SIG-M5 treated with dmso at 0.1 percent for 504 hours (cell line): ENCODE results near the gene ORMDL3.

Experiments used
- DNase-seq: peaks from one replicate; lab custom pipeline; 2025; ENCODE audit not compliant: unreplicated experiment; lab: John Stamatoyannopoulos, UW

The ORMDL3 gene, protein sequence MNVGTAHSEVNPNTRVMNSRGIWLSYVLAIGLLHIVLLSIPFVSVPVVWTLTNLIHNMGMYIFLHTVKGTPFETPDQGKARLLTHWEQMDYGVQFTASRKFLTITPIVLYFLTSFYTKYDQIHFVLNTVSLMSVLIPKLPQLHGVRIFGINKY

DNA sequence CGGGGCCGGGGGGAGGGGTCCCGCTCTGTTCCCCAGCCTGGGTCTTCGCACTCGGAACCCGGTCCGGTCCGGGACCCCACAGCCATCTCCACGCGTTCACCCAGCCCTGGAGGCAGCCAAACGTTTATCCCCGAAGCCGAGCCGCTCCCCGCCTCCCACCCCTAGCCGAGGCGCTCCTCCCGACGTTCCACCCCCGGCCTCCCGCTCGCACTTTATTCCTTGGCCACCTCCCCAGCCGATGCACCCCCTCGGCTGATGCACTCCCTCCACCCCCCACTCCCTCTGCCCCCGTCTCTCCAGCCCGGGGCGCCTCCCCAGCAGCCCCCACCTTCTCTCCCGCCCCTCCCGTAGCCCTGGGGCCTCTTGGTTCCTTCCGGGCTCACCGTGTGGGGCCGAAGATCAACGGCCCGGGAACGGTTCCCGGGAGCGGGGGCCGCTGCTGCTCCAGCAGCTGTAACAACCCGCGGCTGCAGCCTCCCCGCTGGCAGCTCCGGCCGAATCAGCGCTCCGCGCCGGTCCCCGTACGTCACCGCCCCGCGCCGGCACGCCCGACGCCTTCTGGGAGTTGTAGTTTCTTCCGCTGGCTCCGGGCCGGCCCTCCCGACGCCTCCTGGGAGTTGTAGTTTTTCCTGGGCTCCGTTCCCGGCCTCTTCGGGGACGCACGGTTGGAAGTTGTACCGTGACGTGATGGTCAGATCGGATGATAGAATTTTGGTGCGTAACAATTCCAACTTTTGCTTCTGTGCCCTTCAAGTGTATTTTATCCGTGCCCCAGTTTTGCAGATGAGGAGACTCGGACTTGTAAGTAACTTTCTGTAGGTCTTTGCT, at the start of gene ORMDL3, which contains the start of gene LRRC3C:
Gene ORMDL3, minus strand, starts transcription at position 501 of the 828 bp plus-strand sequence. CDS start 3,398 bp downstream, outside the sequence.
Gene LRRC3C, plus strand, starts transcription at position 632 of the 828 bp plus-strand sequence. CDS start 13,792 bp downstream, outside the sequence.
- peak; percentile 92 for DNase-seq

DNA sequence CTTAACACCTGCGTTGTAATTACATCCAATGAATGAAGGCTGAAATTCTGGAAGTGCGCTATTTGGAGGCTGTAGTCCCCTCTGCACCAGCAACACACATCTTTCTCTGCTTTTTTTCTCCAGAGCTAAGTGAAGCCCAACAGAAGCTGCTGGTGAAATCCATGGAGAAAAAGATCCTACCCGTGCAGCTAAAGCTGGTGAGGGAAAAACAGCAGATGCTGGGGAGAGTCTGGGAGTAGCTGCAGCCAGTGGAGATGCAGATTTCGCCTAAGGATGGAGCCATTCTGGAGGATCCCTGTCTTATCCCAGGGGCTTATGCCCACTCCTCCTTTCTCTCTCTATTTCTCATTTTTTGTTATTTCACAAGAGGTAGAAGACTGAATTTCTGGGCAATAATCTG, 48.4 kb upstream of the ORMDL3 start:
- no peak for DNase-seq

DNA sequence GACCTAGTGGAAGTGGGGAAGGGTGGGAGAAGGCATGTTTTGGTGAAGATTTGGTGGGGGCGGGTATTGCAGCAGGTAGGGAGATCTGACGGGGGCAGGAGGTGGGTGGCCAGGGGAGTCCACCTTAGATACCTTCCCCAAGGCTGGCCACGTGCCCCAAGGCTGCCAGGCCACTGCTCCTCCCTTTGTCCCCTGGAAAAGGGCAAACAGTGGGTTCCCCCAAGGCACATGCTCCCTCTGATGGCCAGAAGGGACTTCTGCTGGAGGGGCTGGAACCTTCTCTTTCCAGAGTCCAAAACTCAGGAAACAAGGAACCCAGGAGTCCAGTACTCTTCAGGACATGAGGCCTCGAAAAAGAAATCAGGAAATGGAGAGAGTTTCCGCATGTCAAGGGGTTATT, 47.0 kb upstream of the ORMDL3 start:
- DNase-seq: no peak

DNA sequence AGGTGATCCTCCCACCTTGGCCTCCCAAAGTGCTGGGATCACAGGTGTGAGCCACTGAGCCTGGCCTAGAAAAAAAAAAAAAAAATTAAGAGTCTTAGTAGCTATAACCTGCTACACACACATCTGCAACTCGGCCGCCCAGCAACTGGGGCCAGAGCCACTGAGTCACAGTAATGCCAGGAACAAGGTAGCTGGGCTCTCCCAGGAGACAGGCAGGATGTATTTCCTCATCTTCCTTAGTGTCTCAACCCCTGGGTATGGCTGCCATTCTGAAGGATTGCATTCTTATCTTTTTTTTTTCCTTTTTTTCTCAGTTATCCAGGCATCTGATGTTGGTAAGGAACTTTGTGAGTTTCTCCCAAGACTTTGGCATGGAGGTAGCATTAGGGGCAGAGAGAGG, 46.1 kb upstream of the ORMDL3 start:
- no peak for DNase-seq

DNA sequence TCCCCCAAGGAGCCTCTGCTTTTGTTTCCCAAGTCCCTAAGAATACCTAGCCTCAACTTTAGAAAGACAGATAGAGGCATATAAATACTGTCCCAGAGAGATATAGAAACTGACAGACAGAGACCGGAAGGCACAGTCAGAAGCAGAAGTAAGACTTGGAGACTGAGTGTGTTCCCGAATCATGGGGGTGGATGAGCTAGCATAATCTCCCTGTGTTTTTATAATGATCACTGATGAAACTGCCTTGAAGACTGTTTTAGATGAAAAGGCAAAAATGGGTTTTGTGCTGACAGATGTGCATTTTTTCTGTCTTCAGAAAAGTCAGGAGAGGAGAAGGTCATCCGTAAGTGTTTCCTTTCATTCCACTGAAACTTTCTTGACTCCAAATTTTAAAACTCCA, 44.9 kb upstream of the ORMDL3 start:
- DNase-seq: peak; percentile 67

DNA sequence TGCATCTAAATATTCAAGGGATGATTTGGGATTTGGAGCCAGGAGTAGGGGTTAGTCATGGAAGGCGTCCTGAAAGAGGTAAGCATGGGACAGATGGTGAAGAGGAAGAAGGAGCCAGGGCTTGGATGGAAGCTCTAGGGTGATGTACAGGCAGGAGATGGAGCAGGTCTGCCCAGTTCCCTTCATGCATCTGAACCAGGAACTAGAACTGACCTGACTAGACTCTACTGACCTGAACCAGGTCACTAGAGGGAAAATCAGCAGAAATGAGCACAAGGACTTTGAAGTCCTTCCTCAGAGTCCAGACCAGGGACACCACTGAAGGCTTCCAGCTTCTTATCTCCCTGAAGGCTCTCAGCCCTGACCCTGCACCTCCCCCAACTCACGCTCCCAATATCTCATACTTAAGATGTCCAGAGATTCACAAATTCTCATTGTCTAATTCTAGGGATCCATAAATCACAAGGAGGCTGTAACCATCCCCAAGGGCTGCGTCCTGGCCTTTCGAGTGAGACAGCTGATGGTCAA, 43.7 kb upstream of the ORMDL3 start:
- DNase-seq: no peak

DNA sequence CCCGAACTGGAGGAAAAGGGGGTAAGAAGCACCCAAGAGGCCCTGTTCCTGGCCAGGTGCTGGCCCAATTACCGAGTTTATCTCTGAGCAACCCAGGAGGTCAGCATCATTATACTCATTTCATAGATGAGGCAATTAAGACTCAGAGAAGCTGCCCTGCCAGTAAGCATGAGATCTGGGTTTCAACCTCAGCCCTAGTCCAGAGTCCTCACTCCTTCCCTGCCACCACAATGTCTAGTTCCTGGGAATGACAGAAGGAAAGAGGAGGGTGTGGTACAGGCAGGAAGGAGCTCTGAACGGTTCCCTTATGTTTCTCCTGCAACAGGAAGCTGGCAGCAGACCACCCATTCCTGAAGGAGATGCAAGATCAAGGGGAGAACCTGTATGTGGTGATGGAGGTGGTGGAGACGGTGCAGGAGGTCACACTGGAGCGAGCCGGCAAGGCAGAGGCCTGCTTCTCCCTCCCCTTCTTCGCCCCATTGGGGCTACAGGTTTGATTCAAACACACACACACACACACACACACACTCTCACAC, 42.8 kb upstream of the ORMDL3 start:
- no peak for DNase-seq

DNA sequence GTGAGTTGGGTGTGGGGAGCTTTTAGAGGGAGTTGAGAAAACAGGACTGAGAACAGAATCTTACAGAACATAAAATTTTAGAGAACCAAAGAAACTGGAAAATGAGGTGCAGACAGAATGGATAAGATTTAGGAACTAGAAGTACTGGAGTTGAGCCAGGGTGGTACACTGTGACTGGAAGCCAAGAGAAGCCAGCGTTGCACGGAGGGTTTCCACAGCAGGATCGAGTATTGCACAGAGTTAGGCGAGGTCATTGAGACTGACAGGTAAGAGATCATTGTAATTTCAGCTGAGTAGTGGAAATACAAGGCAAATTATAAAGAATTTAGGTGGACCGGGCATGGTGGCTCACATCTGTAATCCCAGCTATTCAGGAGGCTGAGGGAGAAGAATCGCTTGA, 42.0 kb upstream of the ORMDL3 start:
- no peak for DNase-seq

DNA sequence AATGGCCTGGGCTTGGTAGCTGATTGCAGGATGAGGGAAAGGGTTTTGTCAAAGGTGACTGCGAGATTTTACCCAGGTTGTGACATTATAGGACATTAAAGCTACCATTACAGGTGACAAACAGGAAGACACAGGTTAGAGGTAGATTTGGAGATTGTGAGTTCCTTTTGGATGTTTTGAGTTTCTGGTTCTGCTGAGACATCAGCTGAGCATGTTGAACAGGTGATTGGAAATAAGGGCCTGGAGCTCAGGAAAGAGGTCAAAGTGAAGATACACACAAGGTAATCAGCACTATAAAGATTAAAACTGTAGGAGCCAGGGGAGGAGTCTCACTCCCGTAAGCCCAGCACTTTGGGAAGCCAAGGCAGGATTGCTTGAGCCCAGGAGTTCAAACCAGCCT, 41.4 kb upstream of the ORMDL3 start:
- no peak for DNase-seq

DNA sequence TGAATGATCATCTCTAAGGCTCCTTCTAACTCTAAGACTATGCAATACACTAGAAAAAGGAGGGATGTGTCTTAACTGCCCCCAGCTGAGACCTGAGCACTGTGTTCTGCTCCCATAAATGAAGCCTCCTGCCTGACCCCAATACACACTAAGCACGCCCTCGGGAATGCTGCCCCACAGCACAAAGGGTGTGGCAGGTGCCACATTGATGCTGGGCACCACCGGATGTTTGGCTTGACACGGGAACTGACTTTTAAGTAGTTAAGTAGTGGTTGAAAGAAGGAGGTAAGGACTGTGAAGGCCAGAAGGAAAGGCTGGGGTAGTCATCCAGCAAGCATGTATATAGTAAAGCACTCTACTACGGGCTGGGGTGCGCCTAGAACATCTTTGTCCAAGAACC, 39.4 kb upstream of the ORMDL3 start:
- no peak for DNase-seq

DNA sequence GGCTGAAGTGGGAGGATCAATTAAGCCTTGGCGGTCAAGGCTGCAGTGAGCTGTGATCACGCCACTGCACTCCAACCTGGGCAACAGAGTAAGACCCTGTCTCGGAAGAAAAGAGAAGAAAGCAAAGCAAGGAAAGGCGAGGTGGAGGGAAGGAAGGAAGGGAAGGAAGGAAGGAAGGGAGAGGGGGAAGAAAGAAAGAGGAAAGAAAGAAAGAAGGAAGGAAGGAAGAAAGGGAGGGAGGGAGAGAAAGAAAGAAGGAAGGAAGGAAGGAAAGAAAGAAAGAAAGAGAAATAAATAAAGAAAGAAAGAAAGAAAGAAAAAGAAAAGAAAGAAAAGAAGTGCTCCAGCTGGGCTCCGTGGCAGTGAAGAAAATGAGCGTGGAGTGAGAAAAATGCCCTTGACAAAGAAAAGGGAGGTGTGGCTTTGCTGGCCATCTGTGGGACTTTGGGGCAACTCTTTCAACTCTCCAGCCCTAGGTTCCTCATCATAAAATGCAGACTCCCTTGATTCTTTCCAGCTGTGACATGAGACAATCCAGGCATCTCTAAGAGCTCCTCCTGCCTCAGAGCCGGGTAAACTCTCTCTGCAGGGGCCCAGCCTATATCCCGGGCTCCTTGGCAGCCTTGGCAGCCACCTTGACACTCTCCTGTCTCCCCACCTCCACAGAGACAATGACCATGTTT, 37.8 kb upstream of the ORMDL3 start:
- DNase-seq: no peak

DNA sequence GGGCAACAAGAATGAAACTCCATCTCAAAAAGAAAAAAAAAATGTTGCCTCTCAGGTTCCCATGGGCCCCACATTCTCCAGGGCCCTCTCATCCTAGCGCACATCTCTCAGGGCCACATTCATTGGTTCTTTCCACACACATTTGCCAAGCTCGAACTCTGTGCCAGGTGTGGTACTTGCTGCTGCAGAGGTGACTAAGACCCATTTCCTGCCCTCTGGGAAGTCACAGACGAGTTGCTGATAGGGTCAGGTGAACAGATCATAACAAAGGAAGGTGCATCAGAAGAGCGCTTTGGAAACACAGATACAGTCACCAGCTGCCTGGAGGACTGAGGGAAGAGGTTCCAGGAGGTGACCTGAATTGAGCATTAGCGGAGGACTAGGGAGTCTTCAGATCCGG, 36.4 kb upstream of the ORMDL3 start:
- no peak for DNase-seq

DNA sequence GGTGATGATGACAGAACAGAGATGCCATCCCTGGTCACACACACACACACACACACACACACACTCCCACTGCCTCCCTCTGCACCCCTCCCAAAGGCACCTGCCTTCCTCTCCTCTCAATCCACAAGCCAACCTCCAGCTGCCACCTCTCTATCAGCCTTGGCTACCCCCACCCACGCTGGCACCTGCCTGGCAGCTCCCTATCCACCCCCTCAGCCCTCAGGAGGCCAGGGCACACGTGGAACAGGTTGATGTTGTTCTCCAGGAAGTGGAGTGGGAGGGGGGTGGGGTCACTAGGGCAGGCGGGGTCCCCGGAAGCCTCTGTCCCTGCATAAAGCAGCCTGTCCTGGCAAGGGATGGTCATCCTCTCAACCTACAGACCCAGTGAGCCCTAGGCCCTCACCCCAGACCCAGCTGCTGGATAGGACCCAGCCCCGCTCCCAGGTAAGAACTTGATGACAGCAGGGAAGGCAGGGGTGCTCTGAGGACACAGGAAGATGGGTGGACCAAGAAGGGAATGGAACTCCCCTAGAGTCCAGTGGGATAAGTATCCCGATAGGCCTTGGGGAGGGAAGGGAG, 35.3 kb upstream of the ORMDL3 start, which contains the start of gene GSDMA:
Gene GSDMA, plus strand, starts transcription at position 363 of the 579 bp plus-strand sequence. CDS start 2,684 bp downstream, outside the sequence.
- DNase-seq: no peak

DNA sequence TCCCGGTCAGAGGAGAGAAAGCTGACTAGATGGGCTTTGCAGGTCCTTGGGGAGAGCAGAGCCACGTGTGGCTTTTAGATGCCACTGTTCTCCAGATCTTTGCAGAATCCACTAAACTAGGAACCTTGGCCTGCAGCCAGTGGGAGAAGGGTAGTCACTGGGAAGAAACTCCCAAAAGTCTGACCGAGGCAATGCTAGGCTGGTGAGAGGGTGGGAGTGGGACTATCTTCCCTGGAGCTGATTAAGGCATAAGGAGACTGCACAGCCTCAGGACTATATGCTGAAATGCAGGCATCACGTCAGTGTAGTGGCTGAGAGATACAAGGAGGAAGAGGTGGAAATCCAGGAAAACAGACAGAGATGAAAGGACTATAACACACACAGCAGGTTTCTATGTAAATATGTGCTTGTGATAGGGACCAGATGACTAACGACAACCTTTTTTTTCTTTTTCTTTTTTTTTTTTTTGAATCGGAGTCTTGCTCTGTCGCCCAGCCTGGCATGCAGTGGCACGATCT, 33.2 kb upstream of the ORMDL3 start:
- no peak for DNase-seq

DNA sequence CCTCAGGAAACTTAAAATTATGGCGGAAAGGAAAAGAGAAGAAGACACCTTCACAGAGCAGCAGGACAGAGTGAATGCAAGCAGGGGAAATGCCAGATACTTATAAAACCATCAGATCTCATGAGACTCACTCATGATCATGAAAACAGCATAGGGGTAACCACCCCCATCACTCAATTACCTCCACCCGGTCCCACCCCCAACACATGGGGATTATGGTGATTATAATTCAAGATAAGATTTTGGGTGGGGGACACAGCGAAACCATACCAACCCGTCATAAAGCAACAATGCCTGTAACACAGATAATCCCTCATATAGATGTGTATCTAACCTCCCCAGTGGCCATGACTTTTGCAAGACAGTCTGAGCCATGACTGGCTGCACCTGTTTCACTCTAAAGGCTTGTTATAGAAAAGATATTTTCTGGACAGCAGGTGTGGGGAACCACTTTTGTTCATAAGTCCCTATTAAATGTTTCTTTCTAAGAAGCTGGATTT, 28.4 kb upstream of the ORMDL3 start:
- no peak for DNase-seq

DNA sequence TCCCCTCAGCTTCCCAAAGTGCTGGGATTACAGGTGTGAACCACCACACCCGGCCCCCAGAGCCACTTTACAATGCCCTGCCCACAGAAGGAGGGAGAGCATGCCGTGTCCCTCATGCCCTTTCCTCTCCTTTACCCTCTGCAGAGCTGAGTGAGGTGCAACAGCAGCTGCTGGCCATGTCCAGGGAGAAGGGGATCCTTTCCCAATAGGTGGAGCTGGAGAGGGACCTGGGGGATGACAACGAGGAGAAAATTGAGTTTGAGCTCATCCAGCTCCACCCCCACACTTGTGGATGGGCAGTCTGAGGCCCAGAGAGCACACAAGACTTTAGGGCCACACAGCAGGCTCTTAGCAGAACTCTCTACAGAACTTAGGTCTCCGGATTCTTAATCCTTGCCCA, 27.5 kb upstream of the ORMDL3 start:
- DNase-seq: no peak

DNA sequence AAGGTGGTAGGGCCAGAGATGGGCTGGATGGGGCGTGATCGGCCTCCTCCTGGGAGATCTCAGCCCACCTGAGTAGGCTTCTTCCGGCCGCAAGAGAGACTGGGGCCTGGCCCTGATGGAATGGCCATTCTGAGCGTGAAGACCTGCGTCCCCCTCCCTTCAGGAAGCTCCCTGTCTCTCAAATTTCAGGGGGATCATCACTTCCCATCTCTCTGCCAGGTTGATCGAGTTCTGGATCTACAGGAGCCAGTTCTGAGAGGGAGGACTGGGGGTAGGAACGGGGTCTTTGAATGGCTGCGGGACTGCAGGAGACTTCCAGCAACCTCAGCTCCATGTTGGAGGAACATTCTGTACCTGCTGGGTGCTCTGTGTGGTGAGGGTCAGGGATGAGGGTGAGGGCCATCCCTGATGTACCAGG, 26.1 kb upstream of the ORMDL3 start:
- no peak for DNase-seq

DNA sequence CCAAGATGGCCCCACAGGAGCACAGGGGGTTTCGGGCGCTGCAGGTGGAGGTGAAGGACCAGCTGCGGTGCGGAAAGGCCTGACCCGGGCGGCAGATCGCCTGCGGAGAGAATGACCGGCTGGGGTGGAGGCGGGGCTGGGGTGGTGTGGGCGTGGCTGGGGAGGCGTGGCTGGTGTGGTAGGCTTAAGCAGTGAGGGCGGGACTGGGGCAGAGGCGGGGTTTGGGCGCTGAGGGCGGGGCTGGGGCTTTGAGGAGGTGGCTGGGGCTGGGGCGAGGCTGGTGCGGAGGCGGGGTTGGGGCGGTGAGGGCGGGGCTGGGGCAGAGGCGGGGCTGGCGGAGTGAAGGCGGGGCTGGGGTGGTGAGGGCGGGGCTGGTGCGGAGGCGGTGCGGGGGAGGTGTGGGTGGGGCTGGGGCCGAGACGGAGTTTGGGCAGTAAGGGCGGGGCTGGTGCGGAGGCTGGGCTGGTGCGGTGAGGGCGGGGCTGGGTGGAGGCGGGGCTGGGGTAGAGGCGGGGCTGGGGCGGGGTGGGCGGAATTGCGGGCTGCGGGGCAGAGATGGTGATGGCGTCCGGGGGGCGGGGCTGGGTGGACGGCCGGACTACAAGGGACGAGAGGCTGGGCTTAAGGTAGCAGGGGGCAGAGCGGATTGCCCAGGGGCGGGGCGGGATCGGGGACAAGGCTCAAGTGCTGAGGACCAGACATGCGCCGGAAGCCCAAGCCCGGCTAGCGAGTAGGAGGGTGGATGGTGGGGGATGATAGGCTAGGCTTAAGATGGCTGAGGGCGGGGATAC, 25.5 kb upstream of the ORMDL3 start:
- peak; percentile 93 for DNase-seq

DNA sequence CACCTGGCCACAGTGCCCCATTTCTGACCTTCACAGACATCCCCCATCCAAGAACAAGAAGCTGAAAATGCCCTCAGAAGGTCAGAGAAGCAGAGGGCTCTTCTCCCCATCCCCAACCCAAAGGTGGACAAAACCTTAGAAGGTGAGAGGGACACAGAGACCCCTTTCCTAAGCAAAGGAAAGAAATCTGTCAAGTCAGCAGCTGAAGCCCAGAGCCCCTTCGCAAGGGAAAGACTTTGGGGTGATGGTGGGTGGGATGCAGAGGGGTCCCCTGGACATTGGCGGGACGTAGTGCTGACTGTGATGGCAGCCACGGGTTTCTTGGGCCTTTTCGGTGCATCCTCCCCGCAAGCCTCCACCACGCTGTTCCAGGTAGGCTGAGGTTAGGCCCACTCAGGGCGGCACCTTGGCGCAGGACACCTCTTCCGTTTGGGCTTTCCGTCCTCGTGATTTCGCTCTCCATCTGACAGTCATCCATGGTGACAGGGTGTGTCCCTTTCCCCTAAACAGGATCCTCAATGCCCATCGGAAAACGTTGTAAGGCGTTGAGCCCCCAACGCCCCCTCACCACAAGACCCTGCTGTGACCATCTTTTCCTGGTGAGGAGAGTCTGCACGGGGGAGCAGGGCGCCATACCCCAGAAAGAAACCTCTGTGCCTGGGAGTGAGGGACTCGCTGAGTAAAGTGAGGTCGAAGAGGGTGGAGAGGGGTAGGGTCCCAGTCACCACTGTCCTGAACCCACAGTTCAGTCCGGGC, 24.7 kb upstream of the ORMDL3 start:
- DNase-seq: no peak
